Measurements from ENCODE around the gene HEMK1. TPM values are rescaled to one million over a fixed set of nuclear protein-coding genes. Genes with fewer than 3 reads are reported as not detected.

The HEMK1 gene
- total RNA-seq, 1 experiment from 2014 or later = 12.5 TPM

GRCh38 chr3:50605901-50606326 lies 36.6 kb downstream of the HEMK1 start:
- no peaks in the 10 kb centered on the region for H3K23me2 ChIP-seq (ENCODE audit: insufficient read length, low read depth, low read length, poor library complexity, severe bottlenecking)
- H3K79me2 ChIP-seq (ENCODE audit: insufficient read depth, low read length) = no peaks in the 10 kb centered on the region
- peaks cover 5% of the 10 kb centered on the region; the same call in 1 of the 2 replicates for H3K27me3 ChIP-seq (ENCODE audit: insufficient read depth, low read length)
- no peaks in the 10 kb centered on the region for H3K4me1 ChIP-seq (ENCODE audit: insufficient read depth, low read length)
- H4K8ac ChIP-seq (replicated peaks; ENCODE audit: insufficient read length, low read depth, low read length) = no peak overlapping the region
- no CpG with 5 or more reads among the region's 5 CpGs for WGBS (ENCODE audit: extremely low coverage, insufficient read length, low lambda C conversion rate)
- no peak overlapping the region for H3K9ac ChIP-seq (ENCODE audit: extremely low read depth, insufficient read length, low read length)
- no peak overlapping the region for H2BK20ac ChIP-seq (ENCODE audit: low read depth, low read length, poor library complexity, severe bottlenecking)
- H3K36me3 Mint-ChIP-seq (ENCODE audit: insufficient read depth in 1 of 3, low read depth in 3 of 3) = peaks cover 0 to 1% (median 0%) of the 10 kb centered on the region in 3 experiments; a peak in 1 of 7 replicates
- H4K20me1 ChIP-seq (ENCODE audit: control insufficient read depth, insufficient read depth, insufficient read length) = no peaks in the 10 kb centered on the region
- no peak overlapping the region for H3T11ph ChIP-seq (ENCODE audit: low read length)
- H3K79me1 ChIP-seq (ENCODE audit: insufficient read depth, low read depth, low read length, poor library complexity, severe bottlenecking) = no peaks in the 10 kb centered on the region
- no peak overlapping the region for H2BK120ac ChIP-seq (ENCODE audit: low read depth, low read length, poor library complexity, severe bottlenecking)
- TF ChIP-seq CTCF (conservative IDR thresholded peaks at IDR 0.05) = no peak
- H3K18ac ChIP-seq (ENCODE audit: insufficient read length, low read depth, low read length) = no peak overlapping the region
- no peak overlapping the region for H3K4ac ChIP-seq (ENCODE audit: low read depth, low read length)
- H3K56ac ChIP-seq (ENCODE audit: insufficient read length, low read depth, low read length) = no peak overlapping the region
- no peak overlapping the region for H3K23ac ChIP-seq (ENCODE audit: insufficient read length, low read depth, low read length)
- H3K14ac ChIP-seq (ENCODE audit: insufficient read depth, low read length) = no peak overlapping the region
- H4K5ac ChIP-seq (ENCODE audit: insufficient read length, low read depth, low read length) = no peak overlapping the region
- no peak overlapping the region for H2AFZ ChIP-seq (ENCODE audit: low read length)
- no peak overlapping the region for H3K27ac ChIP-seq (ENCODE audit: insufficient read length, low read depth, low read length)
- H4K91ac ChIP-seq (ENCODE audit: insufficient read length, low read depth, low read length) = no peak overlapping the region
- DNase-seq = no peak
- H3K9me3 ChIP-seq (ENCODE audit: control insufficient read depth, low read depth, low read length) = no peaks in the 10 kb centered on the region
- no peak overlapping the region for H2BK5ac ChIP-seq (ENCODE audit: insufficient read length, low read length)
- no peaks in the 10 kb centered on the region for H3K9me3 Mint-ChIP-seq
- H3K4me1 Mint-ChIP-seq = peaks cover 7% of the 10 kb centered on the region in 2 experiments
- H2AK5ac ChIP-seq (ENCODE audit: insufficient read length, low read length) = no peak overlapping the region
- peaks cover 18% of the 10 kb centered on the region for H3K27me3 Mint-ChIP-seq (ENCODE audit: low read depth)
- no peak overlapping the region for H3K4me2 ChIP-seq (ENCODE audit: insufficient read depth, insufficient read length, low read length)
- no peak overlapping the region for H3K4me3 Mint-ChIP-seq
- no peak overlapping the region for H2BK12ac ChIP-seq (ENCODE audit: insufficient read length, low read depth, low read length)
- H2BK15ac ChIP-seq (ENCODE audit: low read depth, low read length) = no peak overlapping the region
- peak overlapping the region in 1 of 3 experiments; percentile 65; a peak in 1 of 7 replicates for H3K27ac Mint-ChIP-seq

Measured in H9 (cell line).